SKM-1 treated with dmso at 0.1 percent for 144 hours (cell line): ENCODE data around the gene SPSB3.

Source experiments
- DNase-seq: peaks from one replicate; lab custom pipeline; 2025; ENCODE audit not compliant: unreplicated experiment; lab: John Stamatoyannopoulos, UW

The SPSB3 gene

GRCh38 chr16:1789643-1790045 is 7.3 kb upstream of the SPSB3 start:
- no peak for DNase-seq

- DNase-seq = no peak
Observed at GRCh38 chr16:1788708-1789100, 6.3 kb upstream of the SPSB3 start.

- no peak for DNase-seq
Observed at GRCh38 chr16:1788095-1788707, 5.8 kb upstream of the SPSB3 start.

DNA sequence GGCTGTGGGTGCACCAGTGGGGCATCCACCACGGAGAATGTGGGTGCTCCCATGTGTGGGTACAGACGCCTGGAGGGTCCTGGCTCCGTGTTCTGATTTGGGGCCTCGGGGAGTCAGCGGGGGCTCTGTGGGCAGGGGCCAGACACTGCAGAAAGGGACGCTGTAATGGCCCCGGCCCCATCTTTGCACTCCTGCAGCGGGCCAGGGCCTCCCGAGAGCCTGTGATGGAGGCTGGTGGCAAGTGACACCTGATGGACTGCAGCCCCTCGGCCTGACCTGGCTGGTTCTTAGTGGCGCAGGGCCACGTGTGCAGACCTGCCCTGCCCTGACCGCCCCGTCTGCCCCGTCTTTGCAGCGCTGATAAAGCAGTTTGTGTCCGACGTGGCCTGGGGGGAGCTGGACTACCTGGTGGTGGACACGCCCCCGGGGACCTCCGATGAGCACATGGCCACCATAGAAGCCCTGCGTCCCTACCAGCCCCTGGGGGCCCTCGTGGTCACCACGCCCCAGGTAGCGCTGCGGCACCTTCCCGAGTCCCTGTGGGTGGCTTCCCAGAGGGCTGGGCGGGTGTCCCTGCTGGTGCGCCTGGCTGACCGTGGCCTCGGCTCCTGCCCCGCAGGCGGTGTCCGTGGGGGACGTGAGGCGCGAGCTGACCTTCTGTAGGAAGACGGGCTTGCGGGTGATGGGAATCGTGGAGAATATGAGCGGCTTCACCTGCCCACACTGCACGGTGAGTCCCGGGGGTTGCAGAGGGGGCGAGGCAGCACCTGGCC is 5.1 kb upstream of the SPSB3 start:
- no peak for DNase-seq

GRCh38 chr16:1787056-1787321 is 4.6 kb upstream of the SPSB3 start:
- DNase-seq = no peak

GRCh38 chr16:1786242-1787055 is 4.1 kb upstream of the SPSB3 start:
- DNase-seq = no peak

GRCh38 chr16:1785846-1786170 is 3.4 kb upstream of the SPSB3 start:
- no peak for DNase-seq

DNA sequence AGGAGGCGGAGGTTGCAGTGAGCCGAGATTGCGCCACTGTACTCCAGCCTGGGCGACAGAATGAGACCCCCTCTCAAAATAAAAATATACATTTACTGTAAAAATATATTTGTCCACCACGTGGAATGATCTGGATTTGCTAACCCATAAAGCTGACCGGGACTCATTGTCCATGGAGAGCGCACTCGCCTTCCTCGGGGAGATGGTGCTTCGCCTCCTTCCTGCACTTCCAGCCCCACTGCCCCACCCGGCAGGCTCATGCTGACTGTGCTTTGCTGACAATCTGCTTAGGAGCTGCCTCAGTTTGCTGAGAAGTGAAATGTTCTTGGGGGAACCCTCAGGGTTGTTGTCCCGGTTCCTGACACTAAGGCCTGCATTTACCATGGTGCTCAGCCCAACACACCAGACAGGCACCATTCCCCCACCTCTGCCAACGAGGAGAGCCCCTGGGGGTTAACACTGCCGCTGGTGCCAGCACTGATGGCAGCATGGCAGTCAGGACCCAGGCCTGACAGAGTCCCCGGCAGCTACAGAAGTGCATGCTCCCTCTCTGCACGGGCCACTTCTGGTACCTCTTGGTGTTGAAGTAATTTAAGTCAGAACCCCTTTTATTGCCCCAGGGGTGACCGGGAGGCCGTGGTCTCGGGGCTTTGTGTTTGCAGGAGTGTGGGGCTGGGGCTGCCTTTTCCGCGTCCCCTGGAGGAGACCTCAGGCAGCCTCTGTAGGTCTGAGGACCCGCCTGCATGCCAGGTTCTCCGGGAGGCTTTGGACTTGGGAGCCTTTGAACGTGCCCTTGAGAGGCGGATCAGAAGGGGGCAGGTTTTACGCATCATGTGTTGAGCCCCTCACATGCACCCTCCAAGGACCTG is 2.8 kb upstream of the SPSB3 start:
- DNase-seq = no peak

DNA sequence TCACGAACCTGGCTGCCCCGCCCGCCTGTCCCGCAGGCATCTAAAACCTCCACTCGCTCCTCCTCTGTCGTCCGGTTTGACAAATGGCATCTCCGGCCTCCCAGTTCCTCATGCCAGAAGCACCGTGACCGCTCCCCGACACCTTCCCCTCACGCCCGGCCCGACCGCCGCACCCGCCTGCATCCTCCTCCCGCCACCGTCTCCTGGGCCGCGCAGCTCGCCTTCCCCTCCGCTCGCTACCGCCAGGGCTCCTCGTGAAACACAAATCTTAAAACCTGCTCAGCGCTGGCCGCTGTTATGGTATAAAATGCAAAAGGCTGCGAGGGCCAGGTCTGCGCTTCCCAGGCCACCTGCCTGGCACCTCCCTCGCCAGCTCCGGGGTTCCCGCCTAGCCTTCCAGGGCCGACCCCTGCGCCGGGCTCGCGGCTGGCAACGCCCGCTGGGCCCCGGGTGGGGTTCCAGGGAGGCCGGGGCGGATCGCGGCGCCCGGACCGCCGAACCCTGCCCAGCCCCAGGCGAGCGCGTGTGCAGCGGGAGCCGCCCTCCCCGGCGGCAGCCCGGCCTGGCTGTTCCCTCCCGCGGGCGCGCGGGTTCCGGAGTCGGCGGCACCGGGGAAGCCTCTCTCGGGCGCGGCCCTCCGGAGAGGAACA is 488 bp downstream of the SPSB3 start:
- no peak for DNase-seq

DNA sequence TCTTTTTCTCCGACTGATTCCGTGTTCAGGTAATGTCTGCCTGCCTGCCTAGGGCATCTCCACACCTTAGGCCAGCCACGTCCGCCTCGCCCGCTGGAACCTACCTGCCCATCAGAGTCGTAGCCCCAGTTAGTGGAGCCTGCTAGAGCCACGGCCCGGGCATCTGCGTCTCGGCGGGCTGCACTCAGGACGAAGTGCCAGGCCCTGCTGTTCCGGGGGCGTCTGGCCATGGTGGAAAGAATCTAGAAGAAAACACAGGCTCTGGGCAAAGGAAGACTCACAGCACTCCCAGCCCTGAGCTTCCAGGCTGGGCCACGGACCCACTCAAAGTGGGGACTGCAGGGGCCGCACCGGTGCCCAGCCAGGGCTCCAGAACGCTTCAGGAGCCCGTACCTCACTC is 1.1 kb downstream of the SPSB3 start:
- no peak for DNase-seq

- DNase-seq = no peak
Observed at GRCh38 chr16:1780677-1781072, 1.7 kb downstream of the SPSB3 start.

GRCh38 chr16:1779741-1780676 is 2.4 kb downstream of the SPSB3 start:
- DNase-seq = no peak

DNA sequence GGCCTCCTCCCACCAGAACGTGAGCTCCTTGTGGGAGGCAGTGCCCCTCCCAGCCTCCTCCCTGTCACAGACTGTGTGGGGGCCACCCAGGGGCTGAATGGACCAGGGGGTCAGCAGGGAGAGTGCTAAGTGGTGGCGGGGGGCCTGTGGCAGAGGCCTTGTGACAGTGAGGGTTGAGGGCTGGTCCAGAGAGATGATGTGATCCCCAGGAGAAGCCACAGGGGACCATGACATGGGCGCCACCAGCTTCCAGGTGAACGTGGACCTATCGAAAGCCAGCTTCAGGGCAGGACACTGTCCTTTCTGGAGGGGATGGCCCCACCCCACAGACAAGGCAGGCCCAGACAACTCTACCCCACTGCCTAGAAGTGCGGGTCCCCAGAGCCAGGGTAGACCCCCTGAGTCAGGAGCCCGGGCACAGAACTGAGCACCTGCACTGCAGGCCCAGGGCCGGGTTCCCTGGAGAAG is 3.1 kb downstream of the SPSB3 start:
- DNase-seq = no peak

DNA sequence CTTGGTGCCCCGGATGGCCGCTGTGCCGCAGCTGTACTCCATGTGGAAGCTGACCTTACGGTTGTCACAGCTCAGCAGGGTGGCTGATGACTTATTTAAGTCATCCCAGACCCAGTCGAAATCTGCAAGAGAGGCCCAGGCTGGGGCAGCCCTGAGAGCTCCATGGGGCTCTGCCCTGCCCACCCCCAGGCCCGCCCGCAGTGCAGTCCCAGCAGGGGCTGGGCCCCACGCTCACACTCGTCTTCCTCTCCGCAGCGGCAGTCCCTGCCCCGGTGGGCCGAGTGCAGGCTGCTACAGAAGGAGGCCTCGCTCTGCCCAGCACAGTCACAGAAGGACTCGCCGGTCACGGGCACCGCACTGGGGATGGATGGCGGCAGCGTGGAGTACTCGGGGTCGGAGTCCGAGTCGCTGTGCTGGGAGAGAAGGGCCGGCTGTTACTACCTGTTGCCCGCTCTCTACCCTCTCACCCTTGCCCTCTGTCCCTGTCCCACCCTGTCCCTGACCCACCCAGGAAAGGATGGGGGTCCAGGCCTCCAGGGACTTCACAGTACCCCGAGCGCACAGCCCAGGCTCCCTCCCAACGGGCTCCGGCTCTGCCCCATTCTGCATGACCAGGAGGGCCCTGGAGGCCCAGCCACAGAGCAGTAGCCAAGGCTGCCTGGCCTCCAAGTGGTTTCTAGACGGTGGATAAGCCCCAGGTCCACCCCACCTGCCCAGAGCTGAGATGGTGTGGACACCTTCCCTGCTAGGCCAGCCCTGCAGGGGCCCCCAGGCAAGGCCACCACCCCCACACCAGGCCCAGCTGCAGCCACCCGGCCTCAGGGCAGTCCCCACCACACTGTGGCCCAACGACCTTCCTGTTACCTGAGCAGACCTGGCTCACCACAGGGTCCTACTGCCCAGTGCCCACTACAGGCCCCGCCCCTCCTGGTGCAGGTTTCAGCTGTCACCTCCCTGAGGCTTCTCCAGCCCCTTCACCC is 3.9 kb downstream of the SPSB3 start:
- DNase-seq = no peak

GRCh38 chr16:1777375-1778199 is 4.8 kb downstream of the SPSB3 start:
- no peak for DNase-seq

DNA sequence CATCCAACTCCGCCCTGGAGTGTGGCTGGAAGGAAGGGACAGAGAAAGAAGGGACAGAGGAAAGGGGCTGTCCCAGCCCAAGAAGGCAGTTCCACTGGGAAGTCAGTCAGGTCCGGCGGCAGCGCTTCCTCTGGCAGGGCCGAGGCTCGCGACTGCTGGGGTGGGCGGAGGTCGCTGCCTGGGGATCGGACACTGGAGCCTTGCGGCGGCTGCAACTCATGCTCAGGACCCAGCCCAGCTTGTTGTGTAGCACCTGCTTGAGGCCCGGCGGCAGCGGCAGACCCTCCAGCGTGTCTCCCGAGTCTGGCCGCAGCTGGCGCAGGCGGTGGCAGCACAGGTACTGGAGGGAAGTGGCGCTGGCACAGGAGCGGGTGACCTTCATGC is 5.4 kb downstream of the SPSB3 start:
- DNase-seq = no peak

GRCh38 chr16:1776672-1776955 is 5.8 kb downstream of the SPSB3 start:
- DNase-seq = no peak
